MCF 10A (cell line): Measurements from ENCODE around the gene NEURL1B. TPM values are rescaled to one million over a fixed set of nuclear protein-coding genes. Genes with fewer than 3 reads are reported as not detected.

Source experiments
- BruUV-seq: library from RNA; stranded (reverse); fragments of 400-500 nt; replicated peaks from 2 replicates; lab custom pipeline; 2021; lab: Mats Ljungman, UMichigan
- CTCF ChIA-PET: fragments of 300-600 bp; sonication (Branson Sonifier 250); formaldehyde crosslinking; extraction: SDS; loops from one replicate; lab custom pipeline; 2021; ENCODE audit warnings: antibody characterized with exemption, inconsistent platforms; lab: Yijun Ruan, JAX
- POLR2A ChIA-PET: fragments of 300-600, 350-650 bp; sonication (Branson Sonifier 250); formaldehyde crosslinking; extraction: SDS; loops from one replicate; lab custom pipeline; 2020; ENCODE audit warnings: antibody characterized with exemption, inconsistent platforms; lab: Yijun Ruan, JAX
- DNase-seq: peaks from one replicate; pipeline ENCODE4 v3.0.0-alpha.2; 2018; ENCODE audit not compliant: unreplicated experiment
- H3K27ac Mint-ChIP-seq: one replicate; pipeline ENCODE4 v1.8.0; 2022; ENCODE audit warnings: mild to moderate bottlenecking, low read depth, mixed read lengths; ENCODE audit not compliant: unreplicated experiment
- H3K27me3 Mint-ChIP-seq: one replicate; pipeline ENCODE4 v1.8.0; 2022; ENCODE audit warnings: mixed read lengths; ENCODE audit not compliant: insufficient read depth, unreplicated experiment
- H3K36me3 Mint-ChIP-seq: one replicate; pipeline ENCODE4 v1.8.0; 2022; ENCODE audit warnings: mild to moderate bottlenecking, moderate library complexity, mixed read lengths; ENCODE audit not compliant: insufficient read depth, unreplicated experiment
- H3K4me1 Mint-ChIP-seq: one replicate; pipeline ENCODE4 v1.8.0; 2022; ENCODE audit warnings: mixed read lengths; ENCODE audit not compliant: insufficient read depth, unreplicated experiment
- H3K4me3 Mint-ChIP-seq: one replicate; pipeline ENCODE4 v1.8.0; 2022; ENCODE audit warnings: mild to moderate bottlenecking, moderate library complexity, mixed read lengths; ENCODE audit not compliant: unreplicated experiment
- H3K9me3 Mint-ChIP-seq: one replicate; pipeline ENCODE4 v1.8.0; 2022; ENCODE audit warnings: mixed read lengths; ENCODE audit not compliant: unreplicated experiment
- CTCF ChIP-seq: fragments of 200-600 bp; IDR thresholded peaks from one replicate; pipeline ENCODE4 v1.8.0; 2022; ENCODE audit warnings: antibody characterized with exemption, mild to moderate bottlenecking; ENCODE audit not compliant: unreplicated experiment
- intact Hi-C: fragments of 100-400 bp; cut with micrococcal nuclease; formaldehyde crosslinking; loops from 2 replicates; pipeline ENCODE4 v1.14.1; 2022
- total RNA-seq: library from RNA; stranded (reverse); gene quantifications from 2 replicates; pipeline ENCODE4 v1.2.3, GENCODE V29; 2022

NEURL1B gene
- total RNA-seq, 1 experiment from 2014 or later = 7.6 TPM

- no peaks in the 10 kb centered on the region for H3K36me3 Mint-ChIP-seq
- intact Hi-C loops = no loop called here
- DNase-seq = peak; percentile 49
Observed at GRCh38 chr5:172667786-172668593, 26.9 kb downstream of the NEURL1B start.

GRCh38 chr5:172668594-172669071 is 27.6 kb downstream of the NEURL1B start:
- Mint-ChIP-seq H3K27ac (peak overlapping the region; percentile 83), H3K36me3 (peaks cover 4% of the 10 kb centered on the region), H3K4me3 (no peak overlapping the region), H3K27me3 (no peaks in the 10 kb centered on the region), H3K9me3 (no peaks in the 10 kb centered on the region), H3K4me1 (peaks cover 9% of the 10 kb centered on the region)
- no peak for DNase-seq
- no peak for TF ChIP-seq CTCF
- intact Hi-C loops = no loop called here
- POLR2A ChIA-PET = no interaction called here
- CTCF ChIA-PET = interaction anchor here (0.7 to 1.8 kb wide), 8 partner anchors 12 to 1899 kb away, joined by 3 to 5 read pairs (median 3); no protein-coding TSS in a partner anchor
- BruUV-seq = no TSS peak

More at GRCh38 chr5:172667786-172668593, 26.9 kb downstream of the NEURL1B start:
- ChIA-PET CTCF (interaction anchor here (0.7 to 1.3 kb wide), 7 partner anchors 29 to 467 kb away, joined by 3 to 5 read pairs (median 3); no protein-coding TSS in a partner anchor), POLR2A (interaction anchor here (0.6 to 0.7 kb wide), 2 partner anchors 214 to 234 kb away, joined by 3 read pairs; no protein-coding TSS in a partner anchor)
- peaks cover 9% of the 10 kb centered on the region for H3K4me1 Mint-ChIP-seq
- TF ChIP-seq CTCF = no peak
- H3K27ac Mint-ChIP-seq = peak overlapping the region; percentile 83
- no peaks in the 10 kb centered on the region for H3K27me3 Mint-ChIP-seq
- H3K4me3 Mint-ChIP-seq = no peak overlapping the region
- H3K9me3 Mint-ChIP-seq = no peaks in the 10 kb centered on the region
- BruUV-seq = no TSS peak

- Mint-ChIP-seq H3K4me1 (peaks cover 9% of the 10 kb centered on the region), H3K4me3 (no peak overlapping the region), H3K36me3 (peaks cover 4% of the 10 kb centered on the region), H3K27ac (no peak overlapping the region), H3K9me3 (no peaks in the 10 kb centered on the region), H3K27me3 (no peaks in the 10 kb centered on the region)
- ChIA-PET CTCF (interaction anchor here (0.7 to 1.8 kb wide), 5 partner anchors 10 to 1898 kb away, joined by 3 to 4 read pairs (median 3); no protein-coding TSS in a partner anchor), POLR2A (no interaction called here)
- no TSS peak for BruUV-seq
- no peak for DNase-seq
- intact Hi-C loops = no loop called here
- no peak for TF ChIP-seq CTCF
Observed at GRCh38 chr5:172669386-172670004, 28.4 kb downstream of the NEURL1B start.

GRCh38 chr5:172670005-172670402 is 28.9 kb downstream of the NEURL1B start:
- peaks cover 4% of the 10 kb centered on the region for H3K36me3 Mint-ChIP-seq
- no peaks in the 10 kb centered on the region for H3K9me3 Mint-ChIP-seq
- intact Hi-C loops = no loop called here
- BruUV-seq = no TSS peak
- TF ChIP-seq CTCF = no peak
- no peaks in the 10 kb centered on the region for H3K27me3 Mint-ChIP-seq
- ChIA-PET CTCF (interaction anchor here (0.9 to 1.8 kb wide), 2 partner anchors 10 to 11 kb away, joined by 3 to 4 read pairs; no protein-coding TSS in a partner anchor), POLR2A (no interaction called here)
- no peak overlapping the region for H3K27ac Mint-ChIP-seq
- no peak for DNase-seq
- no peak overlapping the region for H3K4me3 Mint-ChIP-seq
- H3K4me1 Mint-ChIP-seq = peaks cover 9% of the 10 kb centered on the region
